Thymus (tissue), 14 donors: ENCODE results near the gene ARMC12. TPM values are rescaled to one million over a fixed set of nuclear protein-coding genes. Genes with fewer than 3 reads are reported as not detected.
A peak's percentile ranks its signal among the peaks of the same experiment; 100 is the strongest.
"Not testable (repeated sequence)": the region's sequence is repeated elsewhere in the genome, so short reads cannot be mapped to it uniquely, and the experiment has no call there.

Source experiments
- DNase-seq, 9 donors: peaks; one replicate each; pipeline ENCODE4 v3.0.0-alpha.2; 2013; ENCODE audit warnings: low spot score in 9 of 9, low read depth in 6 of 9, missing footprints in 1 of 9
- H3K27ac ChIP-seq, 2 donors: one replicate each; pipeline ENCODE4 v1.5.1; 2013; ENCODE audit warnings: control low read depth in 1 of 2, low read depth in 1 of 2, low read length in 1 of 2, mild to moderate bottlenecking in 1 of 2, moderate library complexity in 1 of 2
- H3K27me3 ChIP-seq, 2 donors: one replicate each; pipeline ENCODE4 v1.5.1; 2013; ENCODE audit warnings: low read length in 1 of 2; ENCODE audit not compliant: control insufficient read depth in 2 of 2, insufficient read depth in 1 of 2
- H3K36me3 ChIP-seq, 2 donors: one replicate each; pipeline ENCODE4 v1.5.1; 2013; ENCODE audit warnings: low read length in 1 of 2, mild to moderate bottlenecking in 1 of 2, moderate library complexity in 1 of 2; ENCODE audit not compliant: control insufficient read depth in 2 of 2, insufficient read depth in 2 of 2
- H3K4me1 ChIP-seq, 2 donors: one replicate each; pipeline ENCODE4 v1.5.1; 2013; ENCODE audit warnings: low read length in 2 of 2; ENCODE audit not compliant: control insufficient read depth in 2 of 2, insufficient read depth in 2 of 2
- H3K4me3 ChIP-seq, 2 donors: one replicate each; pipeline ENCODE4 v1.5.1; 2013; ENCODE audit warnings: low read length in 2 of 2, control low read depth in 1 of 2, mild to moderate bottlenecking in 1 of 2
- H3K9me3 ChIP-seq, 2 donors: one replicate each; pipeline ENCODE4 v1.5.1; 2013; ENCODE audit warnings: low read length in 1 of 2, mild to moderate bottlenecking in 1 of 2; ENCODE audit not compliant: control insufficient read depth in 2 of 2, insufficient read depth in 1 of 2
- WGBS: extraction: QIAGEN DNeasy Blood & Tissue Kit; methylation state at CpG from one replicate; pipeline ENCODE4 v1.1.7; 2013; 5-methylcytosine and 5-hydroxymethylcytosine counted together
- long read RNA-seq, 10 donors: transcript quantifications; one replicate each; lab custom pipeline, GENCODE V29; 2026
- polyA plus RNA-seq: library from polyadenylated mRNA; stranded (reverse); fragments of 200-250 nt; gene quantifications from one replicate; pipeline ENCODE4 v1.2.3, GENCODE V29; 2013
- total RNA-seq: library from RNA; stranded (reverse); fragments of 120-200 nt; gene quantifications from one replicate; pipeline ENCODE4 v1.2.4, GENCODE V29; 2013
- donor health status: healthy.

The ARMC12 gene, protein sequence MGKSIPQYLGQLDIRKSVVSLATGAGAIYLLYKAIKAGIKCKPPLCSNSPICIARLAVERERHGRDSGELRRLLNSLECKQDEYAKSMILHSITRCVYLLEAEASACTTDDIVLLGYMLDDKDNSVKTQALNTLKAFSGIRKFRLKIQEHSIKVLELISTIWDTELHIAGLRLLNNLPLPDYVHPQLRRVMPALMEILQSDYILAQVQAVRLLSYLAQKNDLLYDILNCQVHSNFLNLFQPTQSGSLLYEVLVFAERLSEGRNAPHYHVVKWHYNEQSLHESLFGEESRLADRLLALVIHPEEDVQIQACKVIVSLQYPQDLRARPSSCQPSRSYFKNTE
- total RNA-seq (1.1 TPM), polyA plus RNA-seq (26.6 TPM)
- long read RNA-seq, donor 1 = 0 reads
- long read RNA-seq, donor 2 = 0 reads
- long read RNA-seq, donor 3, partial matches to known transcripts = 0 of 1 reads
- long read RNA-seq, donor 3, other reads (novel, unspliced or antisense) = 0 of 1 reads
- long read RNA-seq, donor 4 = 0 reads
- long read RNA-seq, donor 5 = 0 reads
- long read RNA-seq, donor 6 = 0 reads
- long read RNA-seq, donor 7 = 0 reads
- long read RNA-seq, donor 8 = 0 reads
- long read RNA-seq, donor 9 = 0 reads
- long read RNA-seq, donor 10 = 0 reads

DNA sequence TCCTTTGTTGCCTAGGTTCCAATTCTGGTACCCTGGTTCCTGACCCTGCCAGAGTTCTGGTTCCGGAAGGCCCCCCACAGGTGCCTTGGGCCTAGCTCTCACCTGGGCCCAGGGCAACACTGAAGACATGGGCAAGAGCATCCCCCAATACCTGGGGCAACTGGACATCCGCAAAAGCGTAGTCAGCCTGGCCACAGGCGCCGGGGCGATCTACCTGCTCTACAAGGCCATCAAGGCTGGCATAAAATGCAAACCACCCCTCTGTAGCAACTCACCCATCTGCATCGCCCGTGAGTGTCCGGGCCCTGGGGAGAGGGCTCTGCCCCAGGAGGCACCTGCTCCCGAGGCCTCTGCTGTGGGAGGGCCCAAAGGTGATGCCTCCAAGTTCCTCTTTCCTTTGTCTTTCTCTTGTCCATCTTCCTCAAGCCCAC lies at the start of gene ARMC12:
TSS of gene ARMC12 (plus strand) at position 51 of the 431 bp plus-strand sequence. CDS start at position 128, 77 bp downstream.
- H3K27me3 ChIP-seq = no peaks in the 10 kb centered on the region
- H3K4me1 ChIP-seq = peaks cover 42 to 51% of the 10 kb centered on the region in 2 donors
- no peaks in the 10 kb centered on the region for H3K9me3 ChIP-seq
- peak within 1 kb of the TSS in 1 of 2 donors; percentile 11 for H3K4me3 ChIP-seq
- WGBS = 98% methylated on average over 10 of the region's 10 CpGs
- H3K36me3 ChIP-seq = no peaks in the 10 kb centered on the region
- no peak for DNase-seq
- peak within 1 kb of the TSS in 1 of 2 donors; percentile 38 for H3K27ac ChIP-seq

DNA sequence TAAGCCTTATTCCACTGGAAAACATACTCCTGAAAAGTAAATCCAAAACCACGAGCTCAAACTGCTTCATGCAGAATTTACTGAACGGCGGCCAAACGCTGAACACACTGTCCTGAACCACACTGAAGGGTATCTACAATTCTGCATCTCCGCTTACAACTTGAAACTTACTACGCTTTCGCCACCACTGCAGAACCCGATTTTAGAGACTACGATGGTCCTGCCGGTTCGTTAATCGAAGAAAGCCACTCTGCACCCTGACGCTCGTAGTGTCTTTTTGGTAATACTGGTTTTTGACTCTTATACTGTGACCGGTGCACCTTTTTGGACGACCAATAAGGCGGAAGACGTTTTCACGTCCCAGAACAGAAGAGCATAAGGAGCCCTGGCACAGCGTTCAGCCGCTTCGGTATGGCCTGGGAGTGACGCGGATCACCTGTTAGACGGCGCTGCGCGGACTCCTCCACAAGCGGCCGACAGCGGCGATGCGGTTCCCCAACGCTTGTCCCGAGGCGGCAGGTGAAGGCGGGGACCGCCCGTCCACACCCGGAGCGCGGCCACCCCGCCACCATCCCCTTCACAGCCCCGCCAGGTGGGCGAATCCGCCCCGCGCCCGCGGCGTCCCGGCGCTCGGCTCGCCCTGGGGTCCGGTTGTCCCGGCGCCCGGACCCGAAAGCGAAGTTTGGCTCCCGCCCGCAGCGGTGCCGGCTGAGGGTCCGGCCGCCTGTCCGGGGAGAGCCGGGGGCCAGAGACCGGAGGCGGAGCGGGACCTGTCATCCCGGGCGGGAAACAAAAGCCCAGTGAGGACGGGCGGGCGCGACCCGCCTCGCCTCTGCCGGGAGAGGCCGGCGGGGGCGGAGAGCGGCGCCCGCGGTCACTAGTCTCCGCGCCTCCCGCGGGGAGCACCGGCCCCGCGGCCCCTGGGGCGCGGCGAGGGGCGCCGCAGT lies 48.9 kb upstream of the ARMC12 start:
- Histone ChIP-seq H3K27ac (peak overlapping the region; percentile 76 to 99), H3K9me3 (no peaks in the 10 kb centered on the region), H3K27me3 (no peaks in the 10 kb centered on the region), H3K36me3 (peaks cover 16 to 19% of the 10 kb centered on the region in 2 donors), H3K4me3 (peak overlapping the region; percentile 90 to 92), H3K4me1 (peaks cover 5 to 7% of the 10 kb centered on the region in 2 donors)
- peak in 5 of 9 donors; percentile 34 to 77 (median 45) for DNase-seq
- under 1% methylated on average over 100 of the region's 100 CpGs for WGBS

DNA sequence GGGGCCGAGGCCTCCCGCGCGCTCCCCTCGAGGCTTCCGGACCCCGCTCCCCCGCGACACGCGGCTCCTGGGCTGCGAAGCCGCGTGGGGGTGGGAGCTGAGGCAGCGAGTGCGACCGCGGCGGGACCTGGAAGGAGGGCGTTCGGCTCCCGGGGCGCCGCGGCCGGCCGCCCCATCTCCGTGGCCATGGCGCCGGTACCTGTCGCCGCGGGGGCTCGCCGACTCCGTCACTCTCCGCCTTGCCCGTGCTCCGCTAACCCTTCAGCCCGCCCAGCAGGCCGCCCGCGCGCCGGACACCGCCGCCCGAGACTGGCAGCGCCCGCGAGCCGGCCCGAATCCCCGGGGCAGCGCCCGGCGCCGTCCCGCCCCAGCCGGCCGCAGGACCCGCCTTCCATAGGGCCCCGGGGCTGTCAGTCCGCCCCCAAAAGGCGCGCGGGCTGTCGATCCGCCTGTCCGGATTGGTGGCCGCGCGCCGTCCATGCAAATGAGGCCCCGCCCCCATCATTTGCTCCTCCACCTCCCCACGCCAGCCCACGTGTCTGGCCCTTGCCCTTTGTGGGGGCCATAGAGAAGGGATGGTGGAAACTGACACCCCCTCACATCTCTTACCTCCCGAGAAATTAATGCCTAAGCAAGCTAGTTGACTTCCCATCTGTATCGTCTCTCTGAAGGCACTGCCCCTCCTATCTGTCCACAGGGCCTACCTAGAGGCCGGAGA lies 48.1 kb upstream of the ARMC12 start, which contains the start of gene FKBP5:
TSS of gene FKBP5 (minus strand) at position 311 of the 718 bp plus-strand sequence. CDS start 46,091 bp downstream, outside the sequence.
- peak in 7 of 9 donors; percentile 61 to 89 (median 75) for DNase-seq
- peaks cover 9 to 11% of the 10 kb centered on the region in 2 donors for H3K36me3 ChIP-seq
- peak within 1 kb of the TSS; percentile 90 to 92 for H3K4me3 ChIP-seq
- WGBS = 2% methylated on average over 80 of the region's 80 CpGs
- H3K9me3 ChIP-seq = no peaks in the 10 kb centered on the region
- peak within 1 kb of the TSS; percentile 76 to 99 for H3K27ac ChIP-seq
- H3K27me3 ChIP-seq = no peaks in the 10 kb centered on the region
- H3K4me1 ChIP-seq = peaks cover 3 to 7% of the 10 kb centered on the region in 2 donors

DNA sequence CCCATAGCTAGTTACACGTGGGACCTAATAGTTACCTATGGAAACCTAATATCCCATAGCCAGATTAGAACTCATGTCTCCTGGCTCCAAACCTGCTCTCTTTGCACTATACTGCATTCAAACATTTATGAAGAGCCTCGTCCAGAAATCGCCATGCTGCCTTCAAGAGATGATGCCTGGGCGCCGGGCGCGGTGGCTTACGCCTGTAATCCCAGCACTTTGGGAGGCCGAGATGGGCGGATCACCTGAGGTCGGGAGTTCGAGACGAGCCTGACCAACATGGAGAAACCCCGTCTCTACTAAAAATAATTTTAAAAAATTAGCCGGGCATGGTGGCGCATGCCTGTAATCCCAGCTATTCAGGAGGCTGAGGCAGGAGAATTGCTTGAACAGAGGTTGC lies 46.8 kb upstream of the ARMC12 start:
- 99% methylated on average over 16 of the region's 16 CpGs for WGBS
- H3K9me3 ChIP-seq, H3K4me3 ChIP-seq, H3K36me3 ChIP-seq, H3K27ac ChIP-seq, H3K4me1 ChIP-seq, H3K27me3 ChIP-seq, DNase-seq: not testable (repeated sequence)

DNA sequence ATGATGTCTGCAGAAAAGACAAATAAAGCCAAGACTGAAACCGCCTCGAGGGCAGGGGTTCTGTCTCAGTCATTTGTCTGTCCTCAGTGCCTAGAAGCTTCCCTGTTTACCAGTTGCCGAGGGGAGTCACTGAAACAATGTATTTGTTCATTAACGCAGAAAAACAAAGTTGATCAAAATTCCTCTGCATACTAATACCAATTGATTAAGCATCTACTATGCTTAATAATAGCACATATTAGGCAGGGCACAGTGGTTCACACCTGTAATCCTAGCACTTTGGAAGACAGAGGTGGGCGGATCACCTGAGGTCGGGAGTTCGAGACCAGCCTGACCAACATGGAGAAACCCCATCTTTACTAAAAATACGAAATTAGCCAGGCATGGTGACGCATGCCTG lies 46.3 kb upstream of the ARMC12 start:
- no peak overlapping the region for H3K4me3 ChIP-seq
- no peaks in the 10 kb centered on the region for H3K36me3 ChIP-seq
- no peaks in the 10 kb centered on the region for H3K9me3 ChIP-seq
- H3K27me3 ChIP-seq = no peaks in the 10 kb centered on the region
- DNase-seq = no peak
- H3K27ac ChIP-seq = no peak overlapping the region
- 98% methylated on average over 9 of the region's 9 CpGs for WGBS
- H3K4me1 ChIP-seq = peaks cover 3 to 7% of the 10 kb centered on the region in 2 donors

DNA sequence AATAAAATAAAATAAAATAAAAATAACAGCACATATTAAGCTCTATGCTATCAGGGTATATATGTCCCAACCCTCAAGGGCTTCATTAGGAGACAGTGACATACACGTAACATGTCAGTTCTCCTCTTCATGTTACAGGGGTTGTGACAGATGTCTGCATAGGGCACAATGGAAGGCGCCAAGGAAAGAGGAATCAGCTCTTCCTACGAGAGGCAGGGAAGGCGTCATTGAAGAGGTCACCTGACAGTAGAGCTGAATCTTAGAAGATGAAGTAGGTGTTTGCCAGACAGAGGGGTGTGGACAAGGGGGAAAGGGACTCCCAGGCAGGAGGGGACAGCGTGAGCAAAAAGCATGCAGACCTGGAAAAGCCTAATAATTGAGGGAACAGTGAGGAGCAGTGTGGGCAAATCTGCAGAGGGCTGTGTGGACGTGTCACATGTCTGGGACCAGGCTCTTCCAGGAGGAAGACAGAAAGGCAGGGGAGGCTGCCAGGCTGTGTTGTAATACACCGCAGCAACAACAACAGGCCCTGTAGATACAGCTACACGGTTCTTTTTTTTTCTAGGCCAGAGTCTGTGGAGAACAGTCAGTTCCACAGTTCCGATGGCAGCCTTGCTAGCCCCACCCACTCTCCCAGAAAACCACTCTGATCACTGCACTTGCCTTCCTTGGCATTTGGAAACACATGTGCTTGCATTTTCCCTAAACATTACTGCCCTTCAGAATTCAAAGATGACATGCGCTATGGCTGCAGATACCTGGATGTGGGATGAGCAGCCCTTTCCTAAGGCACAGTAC lies 45.6 kb upstream of the ARMC12 start:
- DNase-seq = no peak
- Histone ChIP-seq H3K4me1 (peaks cover 3 to 7% of the 10 kb centered on the region in 2 donors), H3K36me3 (no peaks in the 10 kb centered on the region), H3K27me3 (no peaks in the 10 kb centered on the region), H3K4me3 (no peak overlapping the region), H3K9me3 (no peaks in the 10 kb centered on the region), H3K27ac (peak overlapping the region in 1 of 2 donors; percentile 46)
- 88% methylated on average over 10 of the region's 10 CpGs for WGBS

DNA sequence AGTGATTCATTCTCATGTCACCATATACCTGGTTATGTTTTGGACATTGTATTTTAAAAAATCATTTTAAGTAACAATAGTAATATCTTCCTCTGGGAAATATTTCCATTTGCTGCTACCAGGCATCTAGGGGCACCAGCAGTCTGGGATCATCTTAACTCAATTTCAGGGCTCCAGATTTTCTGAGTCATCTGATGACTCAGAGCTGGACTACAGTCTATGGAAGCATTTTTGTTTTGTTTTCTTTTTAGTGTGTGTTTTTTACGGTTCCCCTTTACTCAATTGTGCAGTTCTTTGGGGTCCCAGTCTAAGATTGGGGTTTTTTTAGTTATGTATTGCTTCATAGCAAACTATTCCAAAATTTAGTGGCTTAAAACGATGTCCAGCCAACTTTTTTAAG lies 42.4 kb upstream of the ARMC12 start:
- Histone ChIP-seq H3K9me3 (no peaks in the 10 kb centered on the region), H3K27ac (no peak overlapping the region), H3K36me3 (no peaks in the 10 kb centered on the region), H3K27me3 (no peaks in the 10 kb centered on the region), H3K4me1 (peaks cover 0 to 2% of the 10 kb centered on the region in 2 donors), H3K4me3 (no peak overlapping the region)
- WGBS = 98% methylated on average over 2 of the region's 2 CpGs
- DNase-seq = no peak

DNA sequence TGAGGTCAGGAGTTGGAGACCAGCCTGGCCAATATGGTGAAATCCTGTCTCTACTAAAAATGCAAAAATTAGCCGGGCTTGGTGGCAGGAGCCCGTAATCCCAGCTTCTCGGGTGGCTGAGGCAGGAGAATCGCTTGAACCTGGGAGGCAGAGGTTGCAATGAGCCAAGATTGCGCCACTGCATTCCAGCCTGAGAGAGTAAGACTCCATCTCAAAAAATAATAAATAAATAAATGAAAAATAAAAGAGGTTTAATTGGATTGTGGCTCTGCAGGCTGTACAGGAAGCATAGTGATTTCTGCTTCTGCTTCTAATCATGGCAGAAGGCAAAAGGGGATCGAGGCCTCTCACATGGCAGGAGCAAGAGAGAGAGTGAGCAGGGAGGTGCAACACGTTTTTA lies 38.4 kb upstream of the ARMC12 start:
- H3K9me3 ChIP-seq, H3K4me1 ChIP-seq, H3K4me3 ChIP-seq, H3K36me3 ChIP-seq, H3K27ac ChIP-seq, DNase-seq, H3K27me3 ChIP-seq: not testable (repeated sequence)
- 95% methylated on average over 7 of the region's 7 CpGs for WGBS
